Ovary (tissue), 3 donors: ENCODE measurements around the gene CHD9.

ENCODE experiments used
- POLR2A ChIP-seq: fragments of 450-650 bp; IDR thresholded peaks from one replicate; pipeline ENCODE4 v1.6.1; 2017; ENCODE audit warnings: antibody characterized with exemption, mild to moderate bottlenecking, moderate library complexity
- TF ChIP-seq, protein P1 (sequence below), 3 donors: fragments of 450-650 bp in 2 of 3; fragments of 200-600 bp in 1 of 3; IDR thresholded peaks; one replicate each; pipeline versions ENCODE4 v1.5.1 to v1.8.0; 2016 to 2022; ENCODE audit warnings: antibody characterized with exemption in 3 of 3, mild to moderate bottlenecking in 1 of 3
- donor health status: DM: no; HTN: no; CAD: no.

DNA sequence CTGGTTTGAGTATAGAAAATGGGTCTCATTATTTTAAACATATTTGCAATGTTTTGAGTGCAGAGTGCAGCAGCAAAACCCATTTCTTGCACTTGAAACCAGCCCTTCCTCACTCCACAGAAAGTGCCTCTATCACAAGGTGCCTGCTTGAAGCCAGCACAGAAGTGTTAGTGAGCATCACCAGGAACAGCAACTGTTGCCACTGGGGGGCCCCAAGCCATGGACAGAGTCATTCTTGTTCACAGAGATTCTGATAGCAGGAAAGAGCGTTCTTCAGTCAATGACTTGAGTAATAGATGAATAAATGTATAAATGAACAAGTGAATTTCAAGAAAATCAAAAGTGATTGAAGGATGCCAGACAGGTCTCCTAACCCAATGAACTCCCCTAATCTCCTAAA lies 47.7 kb upstream of the CHD9 start:
- TF ChIP-seq, protein P1, sequence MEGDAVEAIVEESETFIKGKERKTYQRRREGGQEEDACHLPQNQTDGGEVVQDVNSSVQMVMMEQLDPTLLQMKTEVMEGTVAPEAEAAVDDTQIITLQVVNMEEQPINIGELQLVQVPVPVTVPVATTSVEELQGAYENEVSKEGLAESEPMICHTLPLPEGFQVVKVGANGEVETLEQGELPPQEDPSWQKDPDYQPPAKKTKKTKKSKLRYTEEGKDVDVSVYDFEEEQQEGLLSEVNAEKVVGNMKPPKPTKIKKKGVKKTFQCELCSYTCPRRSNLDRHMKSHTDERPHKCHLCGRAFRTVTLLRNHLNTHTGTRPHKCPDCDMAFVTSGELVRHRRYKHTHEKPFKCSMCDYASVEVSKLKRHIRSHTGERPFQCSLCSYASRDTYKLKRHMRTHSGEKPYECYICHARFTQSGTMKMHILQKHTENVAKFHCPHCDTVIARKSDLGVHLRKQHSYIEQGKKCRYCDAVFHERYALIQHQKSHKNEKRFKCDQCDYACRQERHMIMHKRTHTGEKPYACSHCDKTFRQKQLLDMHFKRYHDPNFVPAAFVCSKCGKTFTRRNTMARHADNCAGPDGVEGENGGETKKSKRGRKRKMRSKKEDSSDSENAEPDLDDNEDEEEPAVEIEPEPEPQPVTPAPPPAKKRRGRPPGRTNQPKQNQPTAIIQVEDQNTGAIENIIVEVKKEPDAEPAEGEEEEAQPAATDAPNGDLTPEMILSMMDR (IDR thresholded peaks at IDR 0.05): no peak
- TF ChIP-seq POLR2A: no peak
